Amniotic stem cell (primary cell): ENCODE data around the gene SH3GL2.
A peak's percentile ranks its signal among the peaks of the same experiment; 100 is the strongest.
"Not testable (repeated sequence)": the region's sequence is repeated elsewhere in the genome, so short reads cannot be mapped to it uniquely, and the experiment has no call there.

Source experiments
- DNase-seq: peaks from one replicate; lab custom pipeline; 2025; lab: John Stamatoyannopoulos, UW

SH3GL2 gene

GRCh38 chr9:17751486-17751885 lies 172.6 kb downstream of the SH3GL2 start:
- DNase-seq, result no peak

- no peak for DNase-seq
These were observed 173.2 kb downstream of the SH3GL2 start for GRCh38 chr9:17752021-17752420.

DNA sequence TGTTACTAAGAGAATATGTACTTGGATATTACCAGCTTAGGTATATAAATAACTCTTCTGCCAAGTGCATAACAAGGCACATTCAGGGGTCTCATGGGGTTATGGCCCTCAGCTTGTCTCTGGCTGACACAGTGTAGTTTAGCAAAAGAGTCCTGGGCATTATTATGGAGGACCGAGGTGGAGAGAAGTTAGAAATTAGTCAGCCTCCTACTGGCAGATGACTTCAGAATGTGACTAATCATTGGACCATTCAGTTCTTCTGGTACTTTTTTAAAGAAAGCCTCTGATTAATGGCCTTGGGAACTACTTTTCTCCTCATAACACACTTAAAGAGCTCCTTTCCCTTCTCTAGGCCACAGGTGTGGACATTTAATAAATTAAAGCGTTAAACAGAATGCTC lies 178.9 kb downstream of the SH3GL2 start:
- DNase-seq, result no peak

DNA sequence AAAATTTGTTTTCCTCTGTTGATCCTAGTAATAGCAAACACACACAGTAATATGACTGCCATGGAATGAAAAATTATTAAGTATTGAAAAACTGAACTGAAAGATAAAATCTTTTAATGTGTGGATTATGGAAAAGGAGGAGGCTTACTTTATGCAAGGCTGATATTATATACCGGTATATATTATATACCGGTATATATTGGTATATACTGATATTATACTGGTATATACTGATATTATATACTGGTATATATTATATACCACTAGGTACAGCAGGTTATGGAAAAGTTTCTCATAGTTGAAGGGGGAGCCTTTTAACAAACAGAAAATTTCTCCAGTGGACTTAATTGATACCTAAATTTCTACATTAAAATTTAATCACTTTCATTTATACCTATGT lies 181.4 kb downstream of the SH3GL2 start:
- DNase-seq, result no peak

GRCh38 chr9:17761984-17762676 lies 183.3 kb downstream of the SH3GL2 start:
- DNase-seq, result no peak

DNA sequence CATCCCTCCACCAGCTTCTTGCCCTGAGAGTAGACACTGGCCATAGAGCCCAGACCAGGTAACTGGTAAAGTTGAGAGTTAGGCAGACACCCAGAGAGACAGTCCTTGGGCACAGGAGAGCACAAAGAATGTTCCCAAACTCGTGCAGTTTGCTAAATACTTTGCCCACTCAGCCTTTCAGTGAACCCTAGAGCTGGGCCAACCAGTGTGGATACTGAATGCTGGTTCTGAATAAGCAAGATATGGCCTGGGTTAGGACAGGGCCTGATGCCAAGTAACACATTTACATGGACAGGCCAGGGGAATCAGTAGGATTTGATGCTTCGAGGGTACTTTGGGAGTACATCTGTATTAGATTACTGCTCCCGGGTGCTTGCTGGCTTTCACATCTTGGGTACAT lies 185.4 kb downstream of the SH3GL2 start:
- no peak for DNase-seq

GRCh38 chr9:17765131-17765530 lies 186.3 kb downstream of the SH3GL2 start:
- DNase-seq, result not testable (repeated sequence)

GRCh38 chr9:17772223-17772622 lies 193.4 kb downstream of the SH3GL2 start:
- no peak for DNase-seq

- DNase-seq, result no peak
These were observed 196.8 kb downstream of the SH3GL2 start for GRCh38 chr9:17775656-17776055.

DNA sequence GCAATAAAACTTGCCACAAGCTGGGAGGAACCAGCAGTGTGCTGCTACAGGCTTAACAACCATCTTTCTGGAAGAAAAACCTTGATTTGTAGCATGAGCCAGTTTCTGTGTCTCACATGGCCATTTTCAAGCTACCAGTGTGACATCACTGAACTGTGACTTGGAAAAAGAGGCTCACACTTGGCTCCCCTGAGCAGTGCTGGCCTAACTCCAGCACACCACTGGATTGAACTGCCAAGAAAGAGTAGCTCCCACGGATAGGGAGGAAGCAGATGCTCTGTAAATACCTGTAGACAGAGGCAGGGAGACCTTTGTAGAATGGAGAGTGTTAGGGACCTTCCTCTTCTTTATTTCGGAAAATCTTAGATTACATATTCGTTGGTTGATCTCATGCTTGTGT lies 197.9 kb downstream of the SH3GL2 start:
- no peak for DNase-seq

- DNase-seq, result no peak
These were observed 198.6 kb downstream of the SH3GL2 start for GRCh38 chr9:17777465-17777864.

DNA sequence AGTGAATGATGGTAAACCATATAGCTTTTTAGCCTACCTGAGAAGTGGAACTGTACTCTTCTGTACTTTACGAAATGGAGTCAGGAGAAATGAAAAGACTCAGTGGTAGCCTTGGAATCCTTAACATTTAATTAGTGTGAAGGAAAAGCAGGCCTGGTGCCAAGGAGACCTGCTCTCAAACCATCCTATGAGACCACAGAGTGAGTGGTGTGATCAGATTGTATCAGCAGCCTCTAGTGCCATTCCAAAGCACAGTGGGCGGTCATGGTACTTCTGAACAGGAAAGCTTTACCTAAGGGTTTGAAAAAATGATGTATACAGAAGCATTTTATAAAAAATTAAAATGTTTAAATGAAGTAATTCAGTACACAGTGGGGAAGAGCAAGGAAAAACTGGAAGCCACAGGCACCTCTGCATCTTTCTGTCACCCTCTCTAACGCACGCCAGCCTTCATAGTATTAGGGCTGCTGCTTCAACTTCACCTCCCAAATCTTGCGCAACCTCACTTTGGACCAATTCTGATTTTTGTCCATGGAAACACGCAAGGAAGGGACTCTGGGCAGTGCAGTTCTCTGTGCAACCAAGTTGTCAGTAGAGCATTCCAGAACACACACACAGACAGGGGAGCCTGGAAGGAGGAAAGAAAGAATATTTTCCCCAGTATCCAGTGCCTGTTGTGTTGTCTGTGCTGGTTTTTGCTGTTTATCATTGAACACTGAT lies 203.7 kb downstream of the SH3GL2 start:
- DNase-seq, result no peak

DNA sequence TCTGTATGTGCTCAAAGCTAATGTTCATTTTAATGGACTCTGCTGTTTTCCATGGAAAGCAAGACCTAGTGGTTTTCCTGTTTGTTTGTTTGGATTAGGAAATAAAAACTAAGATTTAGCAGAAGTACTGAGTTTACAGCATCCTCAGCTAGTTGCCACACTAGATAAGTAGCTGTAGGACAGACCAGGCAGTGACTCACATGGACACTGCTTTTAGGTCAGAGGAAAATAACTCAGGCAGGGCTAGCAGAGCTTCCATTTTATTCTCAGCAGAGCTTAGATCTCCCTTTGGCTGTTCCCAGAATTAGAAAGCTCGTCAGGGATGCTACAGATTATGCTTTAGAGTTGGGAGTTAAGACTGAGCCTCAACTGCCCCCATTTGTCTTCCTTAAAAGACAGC lies 204.4 kb downstream of the SH3GL2 start:
- DNase-seq, result no peak

DNA sequence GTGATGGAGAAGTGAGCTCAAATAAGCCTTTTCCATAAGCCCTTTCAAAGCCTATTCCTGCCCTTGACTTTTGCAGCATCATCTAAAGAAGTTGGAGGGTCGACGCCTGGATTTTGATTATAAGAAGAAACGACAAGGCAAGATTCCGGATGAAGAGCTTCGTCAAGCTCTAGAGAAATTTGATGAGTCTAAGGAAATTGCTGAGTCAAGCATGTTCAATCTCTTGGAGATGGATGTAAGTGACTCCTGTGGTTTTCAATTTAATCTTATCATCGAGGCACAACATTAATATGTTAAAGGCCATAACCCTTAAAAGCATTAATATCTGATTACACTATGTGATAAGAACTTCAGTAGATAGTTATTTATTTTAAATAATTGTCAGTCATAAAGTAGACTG lies 210.4 kb downstream of the SH3GL2 start:
- no peak for DNase-seq

DNA sequence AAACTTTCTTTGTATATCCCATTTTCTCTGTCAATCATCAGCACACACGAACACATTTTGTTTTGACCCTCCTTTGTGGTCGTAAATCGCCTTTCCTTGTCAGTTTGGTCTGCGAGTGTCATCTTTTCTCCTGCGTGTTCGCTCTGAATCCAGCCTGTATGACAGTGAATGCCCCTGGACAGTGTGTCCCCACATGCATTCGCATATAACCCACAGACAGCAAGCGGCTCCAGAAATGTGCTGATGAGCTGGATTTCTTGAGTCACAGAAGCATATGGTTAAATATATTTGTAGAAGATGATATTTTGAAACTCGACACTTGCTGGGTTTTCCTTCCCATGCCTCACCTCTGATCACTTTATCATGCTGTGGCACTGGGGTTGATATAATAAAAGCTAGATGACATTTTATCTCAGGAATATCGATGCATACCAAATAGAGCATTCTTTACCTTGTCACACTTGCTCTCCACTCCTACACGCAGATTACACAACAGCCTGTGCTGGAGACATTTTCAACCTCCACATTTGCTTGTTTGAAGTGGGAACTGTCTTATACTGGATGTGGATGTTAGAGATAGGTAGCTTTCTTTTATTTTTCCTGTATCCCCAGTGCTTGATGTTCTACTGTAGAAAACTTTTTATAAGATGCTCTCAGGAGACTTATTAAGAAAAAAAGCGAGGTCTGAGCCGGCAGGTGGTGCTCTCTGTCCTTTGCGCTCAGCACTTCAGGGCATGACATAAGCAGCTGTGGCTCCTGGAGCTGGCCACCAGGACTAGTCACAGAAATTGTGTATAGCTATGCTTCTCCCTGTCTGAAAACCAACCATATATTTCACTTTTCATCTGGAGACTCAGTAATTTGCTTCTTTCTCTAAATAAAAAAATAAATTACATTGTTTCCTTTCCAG lies 215.1 kb downstream of the SH3GL2 start:
- DNase-seq, result peak; percentile 2

- DNase-seq, result no peak
These were observed 216.9 kb downstream of the SH3GL2 start for GRCh38 chr9:17795744-17796143.

GRCh38 chr9:17799369-17799768 lies 220.5 kb downstream of the SH3GL2 start:
- DNase-seq, result no peak

GRCh38 chr9:17800418-17800817 lies 221.6 kb downstream of the SH3GL2 start:
- no peak for DNase-seq

- DNase-seq, result peak; percentile 7
These were observed 223.5 kb downstream of the SH3GL2 start for GRCh38 chr9:17802249-17802857.

DNA sequence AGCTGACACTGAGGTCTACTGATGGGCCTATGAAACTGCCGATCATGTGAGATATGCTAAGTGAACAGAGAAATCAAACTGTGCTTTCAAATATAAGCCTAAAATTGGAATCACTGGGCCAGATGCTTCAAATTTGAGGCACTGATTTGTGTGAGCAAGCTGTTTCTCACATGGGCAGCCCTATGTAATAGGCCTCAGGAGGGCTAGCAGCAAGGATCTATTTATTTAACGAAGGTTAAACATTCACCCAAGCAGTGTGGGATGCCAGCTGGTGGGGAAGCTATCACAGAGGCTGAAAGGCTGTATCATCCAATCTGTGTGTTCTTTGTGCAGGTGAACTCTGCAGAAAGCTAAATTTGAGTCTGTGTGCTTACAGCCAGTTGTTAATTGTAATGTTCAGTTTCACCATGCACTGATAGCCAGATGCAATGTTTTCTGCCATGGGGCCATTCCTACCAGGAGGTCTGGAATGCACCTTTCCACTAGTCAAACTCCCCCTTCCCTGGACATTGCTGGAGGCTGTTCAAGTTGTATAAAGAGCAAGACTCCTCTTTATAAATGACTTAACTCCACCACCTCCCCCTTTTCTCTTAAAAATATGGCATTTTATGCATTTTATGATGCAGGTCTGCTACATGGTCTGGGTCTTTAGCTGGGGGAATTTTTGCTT lies 228.9 kb downstream of the SH3GL2 start:
- DNase-seq, result no peak

GRCh38 chr9:17810317-17810716 lies 231.5 kb downstream of the SH3GL2 start:
- DNase-seq, result no peak
